HG02943 (cell line): Measurements from ENCODE around the gene POU2AF2.
A peak's percentile ranks its signal among the peaks of the same experiment; 100 is the strongest.
"Not testable (repeated sequence)": the region's sequence is repeated elsewhere in the genome, so short reads cannot be mapped to it uniquely, and the experiment has no call there.

Experiments used
- ATAC-seq: cut with Tn5 transposase; IDR thresholded peaks from one replicate; pipeline ENCODE4 v1.9.1; 2021; ENCODE audit warnings: mild to moderate bottlenecking, low read depth, moderate library complexity; ENCODE audit not compliant: unreplicated experiment

The POU2AF2 gene

GRCh38 chr11:111253630-111254029 lies 8.1 kb downstream of the POU2AF2 start:
- ATAC-seq = no peak

- no peak for ATAC-seq
These were observed 12.5 kb downstream of the POU2AF2 start for GRCh38 chr11:111258046-111258445.

DNA sequence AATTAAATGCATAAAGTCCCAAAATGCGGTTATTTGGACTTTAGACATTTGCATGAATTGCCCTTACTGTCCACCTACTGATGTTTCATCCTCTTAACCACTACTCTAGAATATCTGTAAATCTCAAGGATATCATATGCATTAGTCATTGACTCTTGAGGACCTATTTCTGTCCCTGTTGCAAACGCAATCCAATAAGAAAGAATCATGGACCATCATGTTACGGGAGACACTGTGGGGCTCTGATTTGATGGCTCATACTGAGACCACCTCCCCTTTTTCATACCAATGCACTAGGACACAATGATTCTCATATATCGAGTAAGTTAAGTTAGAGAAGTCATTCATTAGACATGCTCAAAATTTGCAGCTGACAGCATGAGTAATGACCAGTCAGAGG lies 14.4 kb downstream of the POU2AF2 start:
- no peak for ATAC-seq

GRCh38 chr11:111260811-111261210 lies 15.3 kb downstream of the POU2AF2 start:
- no peak for ATAC-seq

GRCh38 chr11:111264646-111265045 lies 19.1 kb downstream of the POU2AF2 start:
- no peak for ATAC-seq

GRCh38 chr11:111265421-111265820 lies 19.9 kb downstream of the POU2AF2 start:
- no peak for ATAC-seq

DNA sequence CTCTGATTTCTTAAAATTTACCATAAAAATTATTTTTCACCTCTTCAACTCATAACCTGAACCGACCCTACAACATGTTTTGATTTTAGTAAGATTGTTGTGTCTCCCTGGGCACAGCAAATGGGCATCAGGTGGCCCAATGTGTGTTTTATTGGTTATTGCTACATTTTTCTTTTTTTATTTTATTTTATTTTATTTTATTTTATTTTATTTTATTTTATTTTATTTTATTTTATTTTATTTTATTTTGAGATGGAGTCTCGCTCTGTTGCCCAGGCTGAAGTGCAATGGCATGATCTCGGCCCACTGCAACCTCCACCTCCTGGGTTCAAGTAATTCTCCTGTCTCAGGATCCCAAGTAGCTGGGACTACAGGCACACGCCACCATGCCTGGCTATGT lies 22.8 kb downstream of the POU2AF2 start:
- ATAC-seq = not testable (repeated sequence)

DNA sequence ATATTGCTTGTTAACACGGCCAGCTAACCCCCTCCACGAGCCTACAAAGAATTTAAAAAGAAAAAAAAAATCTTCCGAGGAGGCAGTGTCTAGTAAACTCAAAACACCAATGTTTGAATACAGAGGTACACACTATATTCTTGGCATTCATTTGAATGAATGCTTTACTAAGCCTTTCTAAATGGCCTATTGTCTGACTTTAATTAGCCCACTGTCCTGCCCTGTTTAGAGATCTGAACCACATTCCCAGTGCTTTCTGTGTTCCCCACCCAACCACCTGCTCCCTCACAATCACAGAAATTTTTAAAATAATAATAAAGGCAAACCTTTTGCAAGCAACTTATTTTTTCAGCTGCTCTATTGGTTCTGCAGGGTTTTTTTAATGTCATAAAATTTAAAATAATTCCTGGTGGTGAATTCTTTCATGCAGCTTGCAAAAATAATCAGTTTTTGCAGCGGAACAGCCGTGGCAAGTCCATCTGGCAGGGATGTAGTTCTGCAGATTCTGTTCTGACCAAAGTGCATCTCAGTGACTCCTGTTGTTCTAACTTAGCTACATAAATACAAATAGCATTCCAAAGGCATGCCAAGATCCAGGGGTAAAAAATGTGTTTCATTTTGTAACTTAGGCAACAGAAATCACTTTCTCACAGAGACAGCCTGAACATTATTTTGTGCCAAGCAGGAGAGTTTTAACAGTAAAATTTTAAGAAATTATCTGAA lies 23.8 kb downstream of the POU2AF2 start:
- ATAC-seq = no peak

- no peak for ATAC-seq
These were observed 26.9 kb downstream of the POU2AF2 start for GRCh38 chr11:111272420-111272819.

GRCh38 chr11:111282562-111283075 lies 37.1 kb downstream of the POU2AF2 start:
- ATAC-seq = no peak

GRCh38 chr11:111283945-111284481 lies 38.5 kb downstream of the POU2AF2 start:
- ATAC-seq = no peak

GRCh38 chr11:111285189-111286091 lies 39.9 kb downstream of the POU2AF2 start:
- ATAC-seq = no peak

DNA sequence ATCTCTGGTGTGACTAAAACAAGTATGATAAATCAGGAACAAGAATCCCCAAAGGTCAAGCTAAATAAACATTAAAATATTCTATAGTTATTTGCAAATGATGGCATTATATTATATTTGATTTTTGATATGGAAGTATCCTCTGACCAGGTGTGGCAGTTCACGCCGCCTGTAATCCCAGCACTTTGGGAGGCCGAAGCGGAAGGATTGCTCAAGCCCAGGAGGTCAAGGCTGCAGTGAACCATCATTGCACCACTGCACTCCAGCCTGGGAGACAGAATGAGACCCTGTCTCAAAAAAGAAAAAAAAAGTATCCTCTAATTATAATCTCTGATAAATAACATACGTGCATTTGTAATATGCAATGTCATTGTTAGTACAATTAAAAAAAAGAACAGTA lies 46.2 kb downstream of the POU2AF2 start:
- no peak for ATAC-seq

GRCh38 chr11:111292408-111292807 lies 46.9 kb downstream of the POU2AF2 start:
- ATAC-seq = not testable (repeated sequence)

DNA sequence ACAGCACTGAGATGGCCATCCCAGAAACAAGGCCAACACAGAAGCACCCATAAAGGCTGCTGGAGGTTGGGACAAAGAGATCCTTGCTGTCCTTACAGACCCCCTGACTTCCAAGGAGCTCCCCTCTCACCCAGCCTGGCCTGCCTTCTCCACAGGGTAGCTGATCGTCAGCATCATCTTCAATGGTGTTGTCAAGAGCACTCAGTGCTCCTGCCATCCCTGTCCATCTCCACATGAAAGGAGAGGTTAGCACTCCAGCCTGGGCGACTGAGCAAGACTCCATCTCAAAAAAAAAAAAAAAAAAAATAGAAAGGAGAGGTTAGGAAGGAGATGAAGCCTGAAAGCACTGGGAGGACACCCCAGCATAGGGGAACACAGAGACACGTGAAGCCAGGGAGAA lies 50.7 kb downstream of the POU2AF2 start:
- no peak for ATAC-seq

GRCh38 chr11:111297696-111298095 lies 52.2 kb downstream of the POU2AF2 start:
- ATAC-seq = no peak

DNA sequence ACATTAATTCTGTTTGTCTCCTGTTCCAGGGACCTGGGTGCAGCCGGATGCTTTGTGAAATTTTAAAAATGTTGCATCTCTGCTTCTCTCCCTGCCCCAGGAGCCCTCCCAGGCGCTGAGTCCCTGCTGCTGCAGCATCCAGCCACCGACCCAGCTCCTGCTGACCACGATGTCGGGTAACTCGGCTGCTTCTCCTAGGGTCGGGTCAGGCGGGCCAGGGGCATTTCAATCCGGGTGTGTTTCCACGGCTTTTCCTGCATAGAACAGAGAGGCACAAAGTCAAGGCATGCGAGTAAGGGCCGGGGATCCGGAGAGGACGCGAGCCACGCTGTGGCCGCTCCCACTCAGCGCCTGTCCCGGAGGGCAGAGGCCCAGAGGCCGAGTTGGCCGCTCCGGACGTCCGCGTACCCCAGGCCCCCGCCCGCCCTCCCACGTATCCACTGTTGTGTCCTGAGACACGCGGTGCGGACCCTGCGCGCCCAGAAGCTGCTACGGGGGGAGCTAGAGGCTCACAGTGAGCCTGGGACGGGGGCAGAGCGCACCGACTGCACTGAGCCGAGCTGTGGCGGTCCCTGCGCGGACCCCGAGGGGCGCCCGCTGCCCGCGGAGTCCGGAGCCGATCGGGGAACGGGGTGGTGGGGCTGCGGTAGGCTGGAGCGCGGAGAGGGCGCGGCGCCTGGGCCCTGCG lies 53.0 kb downstream of the POU2AF2 start, which contains the start of gene POU2AF3:
POU2AF3 (plus strand) TSS at position 134 of the 688 bp plus-strand sequence; CDS start at position 170, 36 bp downstream.
- ATAC-seq = peak; percentile 22

- peak; percentile 61 for ATAC-seq
These were observed 53.8 kb downstream of the POU2AF2 start for GRCh38 chr11:111299101-111300026.

GRCh38 chr11:111300569-111300968 lies 55.0 kb downstream of the POU2AF2 start:
- ATAC-seq = no peak
